ENCODE results near the gene ZG16B.

Gene ZG16B

DNA sequence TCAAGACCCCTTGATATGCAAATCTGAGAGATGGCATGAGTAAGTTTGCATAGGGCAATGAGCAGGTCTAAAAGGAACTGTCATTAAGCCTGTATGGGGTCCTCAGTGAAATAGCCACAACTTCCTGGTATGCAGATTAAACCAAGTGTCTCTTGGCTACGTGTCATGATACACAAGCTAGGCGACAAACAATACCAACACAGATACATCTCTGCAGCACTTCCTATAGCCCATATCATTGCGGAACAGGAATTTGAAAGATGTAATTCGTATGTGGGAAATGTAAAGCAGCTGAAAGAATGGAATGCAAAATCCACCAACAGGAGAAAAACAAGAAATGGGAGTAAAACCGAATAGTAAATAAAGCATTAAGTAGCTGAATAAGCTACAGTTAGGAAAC, 15.0 kb downstream of the ZG16B start:
- no peak for DNase-seq (ENCODE audit: low read depth in 1 of 2, low spot score in 1 of 2)
- in situ Hi-C loops (cut with HindIII; ENCODE audit: low pct_unique_long_range_greater_than_20kb, low sequenced_read_pairs) = no loop called here
- TF ChIP-seq JUND (IDR thresholded peaks at IDR 0.05; ENCODE audit: low read depth) = no peak

DNA sequence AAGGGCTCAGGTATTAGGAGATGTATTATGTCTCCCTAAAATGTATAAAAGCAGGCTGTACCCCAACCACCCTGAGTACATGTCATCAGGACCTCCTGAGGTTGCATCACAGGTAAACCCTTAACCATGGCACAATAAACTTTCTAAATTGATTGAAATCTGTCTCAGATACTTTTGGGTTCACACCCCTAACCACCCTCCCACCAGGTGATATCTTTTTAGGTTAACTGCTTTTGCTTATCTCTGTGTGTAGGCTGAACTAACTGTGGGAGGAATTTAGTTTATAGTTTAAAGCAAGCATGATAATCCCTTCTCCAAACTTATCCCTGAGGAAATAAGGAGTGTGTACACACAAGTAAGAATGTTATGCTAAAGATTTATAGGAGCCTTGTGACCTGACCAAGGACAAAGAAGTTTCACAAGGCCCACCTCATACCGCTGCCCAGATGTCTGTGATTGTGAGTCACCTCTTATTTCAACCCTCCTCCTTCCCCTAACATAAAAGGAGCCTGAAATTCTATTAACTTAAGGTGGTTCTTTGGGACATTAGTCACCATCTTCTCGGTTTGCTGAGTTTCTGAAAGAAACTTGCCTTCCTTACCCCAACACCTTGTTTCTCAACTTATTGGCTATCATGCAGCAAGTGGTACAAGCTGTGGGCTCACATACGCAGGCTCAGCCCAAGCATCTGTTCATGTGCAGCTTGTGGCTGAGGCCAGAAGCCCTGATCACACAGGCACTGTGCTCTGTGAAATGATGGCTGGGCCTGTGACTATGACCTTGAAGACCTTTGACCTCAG, 16.6 kb downstream of the ZG16B start:
- no peak for DNase-seq (ENCODE audit: low read depth in 1 of 2, low spot score in 1 of 2)
- TF ChIP-seq JUND (IDR thresholded peaks at IDR 0.05; ENCODE audit: low read depth) = no peak
- in situ Hi-C loops (cut with HindIII; ENCODE audit: low pct_unique_long_range_greater_than_20kb, low sequenced_read_pairs) = no loop called here

DNA sequence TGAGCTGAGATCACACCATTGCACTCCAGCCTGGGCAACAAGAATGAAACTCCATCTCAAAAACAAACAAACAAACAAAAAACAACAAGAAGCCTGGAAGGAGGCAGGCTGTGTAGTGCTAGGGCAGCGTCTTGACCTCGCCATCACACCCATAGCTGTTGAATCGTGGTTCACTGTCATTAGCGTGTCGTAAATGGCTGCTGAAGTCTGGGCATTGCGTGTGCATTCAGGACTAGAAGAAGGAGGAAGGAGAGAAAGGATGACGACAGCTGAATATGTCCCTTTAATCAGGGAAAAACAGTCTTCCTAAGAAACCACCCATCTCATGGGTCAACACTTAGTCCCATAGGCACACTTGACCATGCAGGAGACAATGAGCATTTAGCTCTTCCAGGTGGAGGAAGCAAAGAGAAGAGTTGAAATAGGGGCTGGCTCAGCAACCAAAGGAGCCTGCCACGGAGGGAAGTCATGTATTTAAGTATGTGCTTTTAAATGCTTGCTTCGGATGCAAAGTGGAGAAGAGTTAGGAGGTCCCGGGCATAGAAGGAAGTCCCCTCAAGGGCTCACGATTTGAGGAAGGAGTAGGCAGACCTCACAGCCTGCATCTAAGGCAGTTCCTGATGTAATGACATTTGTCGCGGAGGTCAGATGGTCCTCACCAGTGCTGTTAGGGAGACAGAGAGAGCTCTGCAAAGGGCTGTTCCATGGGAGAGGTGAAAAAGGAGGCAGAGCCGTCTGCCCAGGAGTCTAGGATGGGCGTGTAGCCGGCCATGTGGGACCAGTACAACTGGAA, 19.0 kb downstream of the ZG16B start:
- TF ChIP-seq JUND (IDR thresholded peaks at IDR 0.05; ENCODE audit: low read depth) = no peak
- no peak for DNase-seq (ENCODE audit: low read depth in 1 of 2, low spot score in 1 of 2)
- in situ Hi-C loops (cut with HindIII; ENCODE audit: low pct_unique_long_range_greater_than_20kb, low sequenced_read_pairs) = no loop called here

DNA sequence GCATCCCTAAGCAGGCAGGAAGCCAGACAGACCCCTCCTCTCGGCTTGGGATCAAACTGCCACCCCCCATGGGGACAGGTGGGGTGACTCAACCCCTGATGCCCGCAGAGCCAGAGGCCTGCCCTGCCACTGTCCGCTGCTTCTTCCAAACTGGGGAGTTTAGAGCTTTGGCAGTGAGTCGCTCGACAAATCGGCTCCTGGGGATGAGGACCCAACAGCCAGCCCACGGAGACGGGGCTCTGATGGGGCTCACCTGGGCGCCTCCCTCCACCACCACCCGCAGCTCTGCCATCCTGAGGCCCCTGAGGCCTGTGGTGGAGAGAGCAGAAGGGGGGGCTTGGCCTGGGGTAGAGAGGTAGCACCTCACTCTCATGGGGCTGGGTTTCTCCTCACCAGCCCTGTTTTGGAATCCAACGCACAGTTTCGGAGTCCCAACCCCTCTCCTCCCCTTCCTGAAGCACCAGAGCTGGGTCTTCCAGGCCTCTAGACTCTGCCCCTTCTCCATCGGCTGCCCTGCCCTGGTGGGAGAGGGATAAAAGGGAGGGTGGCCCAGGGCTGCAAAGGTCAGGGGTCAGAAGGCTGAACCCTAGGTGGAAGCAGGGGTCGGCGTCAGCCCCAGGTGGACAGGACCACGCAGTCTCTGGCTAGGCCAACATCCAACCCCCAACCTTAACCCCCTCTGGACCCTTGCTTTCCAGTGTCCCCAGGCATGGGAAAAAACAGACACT, 22.1 kb downstream of the ZG16B start:
- TF ChIP-seq JUND (IDR thresholded peaks at IDR 0.05; ENCODE audit: low read depth) = no peak
- DNase-seq (ENCODE audit: low read depth in 1 of 2, low spot score in 1 of 2) = no peak
- in situ Hi-C loops (cut with HindIII; ENCODE audit: low pct_unique_long_range_greater_than_20kb, low sequenced_read_pairs) = no loop called here

GRCh38 chr16:2852731-2853507, 22.8 kb downstream of the ZG16B start:
- no peak for TF ChIP-seq JUND (IDR thresholded peaks at IDR 0.05; ENCODE audit: low read depth)
- in situ Hi-C loops (cut with HindIII; ENCODE audit: low pct_unique_long_range_greater_than_20kb, low sequenced_read_pairs) = no loop called here
- no peak for DNase-seq (ENCODE audit: low read depth in 1 of 2, low spot score in 1 of 2)

DNA sequence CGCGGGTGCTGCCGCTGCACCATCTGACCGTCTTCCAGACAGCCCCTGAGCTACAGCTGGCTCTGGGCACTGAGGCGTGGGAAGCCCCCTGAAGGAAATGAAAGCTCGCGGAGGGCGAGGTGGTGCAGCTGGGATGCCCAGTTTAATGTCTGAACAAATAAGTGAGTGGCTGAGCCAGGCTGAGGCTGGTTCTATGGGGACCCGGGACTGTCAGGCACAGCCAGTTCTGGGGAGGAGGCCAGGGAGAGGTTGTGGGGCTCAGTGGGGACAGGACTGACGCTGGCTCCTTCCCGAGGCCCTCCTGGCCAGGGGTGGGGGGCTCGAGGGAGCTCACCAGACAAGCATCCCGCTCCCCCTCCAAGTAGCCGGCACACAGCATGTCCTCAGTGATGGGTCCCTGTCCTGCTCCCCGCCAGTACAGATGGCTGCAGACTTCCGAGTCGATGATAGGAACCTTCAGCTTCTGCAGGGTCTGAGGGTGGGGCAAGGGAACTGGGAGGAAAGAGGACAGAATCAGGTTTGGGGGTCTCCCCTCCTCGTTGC, 23.5 kb downstream of the ZG16B start:
- DNase-seq (ENCODE audit: low read depth in 1 of 2, low spot score in 1 of 2) = no peak
- TF ChIP-seq JUND (IDR thresholded peaks at IDR 0.05; ENCODE audit: low read depth) = no peak
- in situ Hi-C loops (cut with HindIII; ENCODE audit: low pct_unique_long_range_greater_than_20kb, low sequenced_read_pairs) = no loop called here

- DNase-seq (ENCODE audit: low read depth in 1 of 2, low spot score in 1 of 2) = no peak
- in situ Hi-C loops (cut with HindIII; ENCODE audit: low pct_unique_long_range_greater_than_20kb, low sequenced_read_pairs) = no loop called here
Measured at GRCh38 chr16:2854700-2855309, 24.7 kb downstream of the ZG16B start.

DNA sequence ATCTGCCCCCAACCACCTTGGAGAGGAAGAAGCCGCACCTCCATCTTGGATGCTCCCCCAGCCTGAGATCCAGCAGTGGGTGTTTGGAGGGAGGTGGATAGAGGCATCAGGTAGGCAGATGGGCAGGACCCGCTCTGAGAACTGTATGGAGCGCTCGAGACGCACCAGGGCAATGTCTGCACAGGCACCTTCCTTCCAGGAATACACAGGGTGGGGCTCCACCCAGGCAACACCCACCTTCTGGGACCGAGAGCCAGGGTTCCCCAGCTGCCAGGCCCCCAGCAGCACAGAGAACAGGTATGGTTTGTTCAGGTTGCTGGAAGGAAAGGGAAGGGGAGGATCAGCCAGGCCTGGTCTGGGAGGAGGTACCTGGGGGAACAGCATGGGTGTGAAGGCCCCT, 25.4 kb downstream of the ZG16B start:
- in situ Hi-C loops (cut with HindIII; ENCODE audit: low pct_unique_long_range_greater_than_20kb, low sequenced_read_pairs) = no loop called here
- no peak for DNase-seq (ENCODE audit: low read depth in 1 of 2, low spot score in 1 of 2)
- no peak for TF ChIP-seq JUND (IDR thresholded peaks at IDR 0.05; ENCODE audit: low read depth)

More at GRCh38 chr16:2854700-2855309, 24.7 kb downstream of the ZG16B start:
- no peak for TF ChIP-seq JUND (IDR thresholded peaks at IDR 0.05; ENCODE audit: low read depth)

DNA sequence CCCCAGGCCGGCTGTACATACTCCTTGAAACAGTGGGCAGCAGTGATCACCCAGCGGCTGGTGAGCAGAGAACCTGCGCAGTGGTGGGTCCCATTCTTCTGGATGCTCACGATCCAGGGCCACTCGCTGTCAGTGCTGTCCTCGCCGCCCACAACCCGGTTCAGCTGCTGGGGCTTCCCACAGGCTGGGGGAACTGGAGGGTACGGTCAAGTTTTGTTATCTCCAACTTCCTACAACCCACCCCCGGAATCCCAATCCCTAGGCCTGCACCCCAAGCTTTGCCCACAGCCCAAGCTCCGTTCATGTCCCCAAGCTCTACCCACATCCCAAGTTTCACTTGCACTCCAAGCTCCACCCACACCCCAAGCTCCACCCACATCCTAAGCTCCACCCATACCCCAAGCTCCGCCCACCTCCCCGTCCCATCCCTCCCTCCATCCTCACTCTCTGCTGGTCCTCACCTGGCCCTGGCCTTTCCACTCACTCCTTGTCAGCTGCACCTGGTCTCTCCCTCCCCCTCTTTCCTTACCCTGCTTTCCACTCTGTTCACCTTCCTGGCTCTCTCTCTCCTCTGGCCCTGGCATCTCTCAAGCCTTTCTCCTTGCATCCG, 26.1 kb downstream of the ZG16B start:
- TF ChIP-seq JUND (IDR thresholded peaks at IDR 0.05; ENCODE audit: low read depth) = no peak
- in situ Hi-C loops (cut with HindIII; ENCODE audit: low pct_unique_long_range_greater_than_20kb, low sequenced_read_pairs) = no loop called here

GRCh38 chr16:2856686-2857450, 26.8 kb downstream of the ZG16B start:
- in situ Hi-C loops (cut with HindIII; ENCODE audit: low pct_unique_long_range_greater_than_20kb, low sequenced_read_pairs) = no loop called here

More for the DNA sequence above, 26.1 kb downstream of the ZG16B start:
- DNase-seq (ENCODE audit: low read depth in 1 of 2, low spot score in 1 of 2) = peak; percentile 79 to 95

More at GRCh38 chr16:2856686-2857450, 26.8 kb downstream of the ZG16B start:
- DNase-seq (ENCODE audit: low read depth in 1 of 2, low spot score in 1 of 2) = no peak
- TF ChIP-seq JUND (IDR thresholded peaks at IDR 0.05; ENCODE audit: low read depth) = no peak

Data from T47D (cell line).